Raji (cell line): Measurements from ENCODE around the gene HSBP1L1.

Experiments used
- POLR2A ChIP-seq: IDR thresholded peaks from 2 replicates; pipeline ENCODE4 v1.6.1; 2011; ENCODE audit warnings: low read depth, low read length, control low read depth; ENCODE audit not compliant: insufficient read depth

Gene HSBP1L1

DNA sequence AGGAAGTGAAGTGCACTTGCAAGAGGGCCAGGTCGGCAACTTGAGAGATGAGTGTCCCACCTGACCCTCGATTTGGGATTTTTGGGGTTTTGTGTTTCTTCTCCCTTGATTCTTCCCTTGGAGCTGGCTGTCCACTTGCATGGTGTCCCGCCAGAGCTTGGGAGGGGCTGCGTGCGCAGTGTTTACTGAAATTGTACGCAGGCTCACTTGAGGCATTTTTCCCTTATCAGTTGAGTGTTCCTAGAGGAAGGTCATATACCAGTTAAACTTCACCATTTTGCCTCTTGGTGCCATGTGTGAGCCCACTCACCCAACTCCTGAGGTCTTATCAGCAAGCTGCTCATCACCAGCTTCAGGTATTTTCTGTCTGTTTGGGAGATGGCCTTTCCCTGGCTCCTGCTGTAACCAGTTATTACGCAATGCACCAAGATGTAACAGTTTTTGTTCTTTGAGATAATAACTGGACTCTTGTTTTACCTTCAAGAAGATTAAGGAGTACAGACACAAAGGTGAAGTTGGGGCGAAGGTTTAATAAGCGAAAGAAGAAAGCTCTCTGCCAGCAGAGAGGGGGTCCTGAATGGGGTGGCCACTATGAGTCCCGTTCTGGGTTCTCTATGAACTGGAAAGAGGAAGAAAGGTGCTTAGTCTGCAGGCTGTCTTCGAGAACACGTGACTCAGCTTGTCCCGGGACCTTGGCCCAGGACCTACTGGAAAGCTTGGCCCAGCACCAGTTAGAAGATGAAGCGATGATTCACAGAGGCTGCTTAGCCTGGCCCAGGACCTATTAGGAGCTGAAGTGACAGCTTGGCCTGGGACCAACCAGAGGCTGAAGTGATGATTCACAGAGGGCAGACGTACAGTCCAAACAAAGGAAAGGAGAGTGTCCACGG lies 45.5 kb downstream of the HSBP1L1 start:
- no peak for TF ChIP-seq POLR2A

GRCh38 chr18:80010551-80010906 lies 46.1 kb downstream of the HSBP1L1 start:
- no peak for TF ChIP-seq POLR2A

DNA sequence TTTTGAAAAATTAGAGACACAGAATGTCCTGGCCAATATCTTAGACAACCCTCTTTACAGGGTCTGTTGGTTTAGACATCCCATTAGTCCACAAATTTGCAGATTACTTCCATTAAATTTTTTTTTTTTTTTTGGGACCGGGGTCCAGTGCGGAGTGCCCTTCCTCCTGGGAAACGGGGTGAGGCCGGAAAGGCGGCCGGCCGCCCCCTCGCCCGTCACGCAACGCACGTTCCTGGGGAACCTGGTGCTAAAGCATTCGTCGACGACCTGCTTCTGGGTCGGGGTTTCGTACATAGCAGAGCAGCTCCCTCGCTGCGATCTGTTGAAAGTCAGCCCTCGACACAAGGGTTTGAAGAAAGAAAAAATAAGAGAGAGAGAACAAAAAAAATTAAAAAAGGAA lies 48.3 kb downstream of the HSBP1L1 start:
- no peak for TF ChIP-seq POLR2A
